K562 (cell line): Measurements from ENCODE around the gene GPC2. TPM values are rescaled to one million over a fixed set of nuclear protein-coding genes. Genes with fewer than 3 reads are reported as not detected.

Source experiments
- ASH1L ChIP-seq: fragments of 450-650 bp; IDR thresholded peaks from 2 replicates; pipeline ENCODE4 v1.6.1; 2018; ENCODE audit warnings: borderline replicate concordance, mild to moderate bottlenecking, low read depth; ENCODE audit not compliant: partially characterized antibody
- ATF1 ChIP-seq, 2 experiments: fragments of 450-650 bp in 1 of 2; IDR thresholded peaks; 2 replicates each; pipeline ENCODE4 v1.6.1; 2016; ENCODE audit warnings: missing compliant biosample characterization in 1 of 2, missing genetic modification characterization in 1 of 2
- BHLHE40 ChIP-seq: IDR thresholded peaks from 2 replicates; pipeline ENCODE4 v1.6.1; 2011; ENCODE audit warnings: low read length, improper control_type of control experiment
- BRF1 ChIP-seq: IDR thresholded peaks from 3 replicates; pipeline ENCODE4 v1.6.1; 2011; ENCODE audit warnings: borderline replicate concordance, mild to moderate bottlenecking; ENCODE audit not compliant: insufficient read length; ENCODE audit errors: extremely low read depth
- ETV6 ChIP-seq, 3 experiments: fragments of 150-350 bp in 1 of 3; sonication (generic) in 1 of 3; formaldehyde crosslinking in 1 of 3; IDR thresholded peaks; 2 replicates each; pipeline versions ENCODE4 v1.6.1 to v1.8.0; 2014 to 2022; ENCODE audit warnings: borderline replicate concordance in 2 of 3, low read depth in 2 of 3, antibody characterized with exemption in 1 of 3, low read length in 1 of 3, mild to moderate bottlenecking in 1 of 3, missing genetic modification reagents in 1 of 3
- HSF4 ChIP-seq: fragments of 250-450 bp; sonication (Bioruptor Pico); IDR thresholded peaks from 2 replicates; pipeline ENCODE4 v2.1.2; 2022; ENCODE audit warnings: mild to moderate bottlenecking, moderate library complexity, borderline replicate concordance
- JUN ChIP-seq, 2 experiments: sonication (generic) in 1 of 2; formaldehyde crosslinking in 1 of 2; IDR thresholded peaks; 2 replicates each; pipeline versions ENCODE4 v1.6.1 to v1.8.0; 2012 to 2022; ENCODE audit warnings: borderline replicate concordance in 2 of 2, mild to moderate bottlenecking in 2 of 2, improper control_type of control experiment in 1 of 2, low read depth in 1 of 2, low read length in 1 of 2, missing genetic modification reagents in 1 of 2
- JUND ChIP-seq, 2 experiments: IDR thresholded peaks; 2 replicates in 1 of 2; 3 replicates in 1 of 2; pipeline ENCODE4 v1.6.1; 2011; ENCODE audit warnings: borderline replicate concordance in 2 of 2, low read depth in 2 of 2, low read length in 2 of 2, improper control_type of control experiment in 1 of 2, missing biosample characterization in 1 of 2, missing genetic modification characterization in 1 of 2, missing genetic modification reagents in 1 of 2
- LARP7 ChIP-seq: fragments of 450-650 bp; IDR thresholded peaks from 2 replicates; pipeline ENCODE4 v1.6.1; 2016
- NBN ChIP-seq: fragments of 450-650 bp; IDR thresholded peaks from 2 replicates; pipeline ENCODE4 v1.6.1; 2016; ENCODE audit warnings: low read depth, mild to moderate bottlenecking
- NCOA4 ChIP-seq: fragments of 450-650 bp; IDR thresholded peaks from 2 replicates; pipeline ENCODE4 v1.6.1; 2018; ENCODE audit warnings: mild to moderate bottlenecking; ENCODE audit not compliant: partially characterized antibody
- NFE2L1 ChIP-seq: fragments of 450-650 bp; IDR thresholded peaks from 2 replicates; pipeline ENCODE4 v1.6.1; 2016; ENCODE audit warnings: missing genetic modification characterization, low read depth, mild to moderate bottlenecking, missing compliant biosample characterization, moderate library complexity, borderline replicate concordance
- NFXL1 ChIP-seq: fragments of 450-650 bp; formaldehyde crosslinking; IDR thresholded peaks from 2 replicates; pipeline ENCODE4 v1.4.0; 2021; ENCODE audit warnings: mild to moderate bottlenecking
- POLR2AphosphoS2 ChIP-seq: IDR thresholded peaks from 2 replicates; pipeline ENCODE4 v1.6.1; 2012; ENCODE audit warnings: low read length, improper control_type of control experiment
- RBFOX2 ChIP-seq: fragments of 200-400 bp; formaldehyde crosslinking; IDR thresholded peaks from 2 replicates; pipeline ENCODE4 v1.6.1; 2017; ENCODE audit warnings: low read depth, mild to moderate bottlenecking, low read length, moderate library complexity
- RBM34 ChIP-seq: fragments of 200-400 bp; formaldehyde crosslinking; IDR thresholded peaks from 2 replicates; pipeline ENCODE4 v1.6.1; 2018; ENCODE audit warnings: low read length, borderline replicate concordance; ENCODE audit not compliant: insufficient read depth
- TAF7 ChIP-seq: fragments of 450-650 bp; IDR thresholded peaks from 2 replicates; pipeline ENCODE4 v1.6.1; 2016; ENCODE audit warnings: missing genetic modification characterization, missing compliant biosample characterization
- ZFP30 ChIP-seq: fragments of 250-450 bp; sonication (Bioruptor Pico); IDR thresholded peaks from 2 replicates; pipeline ENCODE4 v1.8.0; 2022; ENCODE audit warnings: moderate library complexity, mild to moderate bottlenecking, inconsistent platforms, borderline replicate concordance
- ZNF551 ChIP-seq: fragments of 250-450 bp; sonication (Bioruptor Pico); IDR thresholded peaks from 2 replicates; pipeline ENCODE4 v1.5.0; 2021; ENCODE audit warnings: mild to moderate bottlenecking, moderate library complexity
- polyA plus RNA-seq, 8 experiments: library from polyadenylated mRNA; depleted of rRNA in 4 of 8; stranded (reverse) in 5 of 8; unstranded in 3 of 8; fragments of >200 nt; fragmentation: Nextera tagmentation in 2 of 8; fragmentation: Illumina TruSeq in 1 of 8; extraction: Ambion mirVana in 2 of 8; extraction: Trizol in 1 of 8; gene quantifications; 2 replicates each; pipeline versions ENCODE4 v1.2.1 to v1.2.3, GENCODE V29; 2011 to 2014; ENCODE audit warnings: inconsistent platforms in 1 of 8, missing spikeins in 1 of 8
- total RNA-seq, 7 experiments: library from RNA; depleted of rRNA in 6 of 7; stranded (reverse); fragments of >200 nt in 6 of 7; fragmentation: Illumina TruSeq in 2 of 7; extraction: Trizol in 2 of 7; gene quantifications; 2 replicates each; pipeline versions ENCODE4 v1.2.1 to v1.2.3, GENCODE V29; 2011 to 2021; ENCODE audit warnings: low replicate concordance in 1 of 7
- TF ChIP-seq, protein P1 (sequence below): fragments of 450-650 bp; formaldehyde crosslinking; IDR thresholded peaks from 2 replicates; pipeline ENCODE4 v1.4.0; 2020; ENCODE audit warnings: mild to moderate bottlenecking
- TF ChIP-seq, protein P2 (sequence below): fragments of 450-650 bp; IDR thresholded peaks from one replicate; pipeline ENCODE4 v1.6.1; 2018; ENCODE audit warnings: mild to moderate bottlenecking, moderate library complexity; ENCODE audit not compliant: partially characterized antibody
- TF ChIP-seq, protein P3 (sequence below): conservative IDR thresholded peaks from 2 replicates; pipeline ENCODE4 v1.6.1; 2011; ENCODE audit warnings: low read depth, mild to moderate bottlenecking, low read length; ENCODE audit not compliant: control insufficient read depth

Gene GPC2
- total and polyA plus RNA-seq, 9 of the 15 experiments (the other 6 are each of a cell fraction or from before 2014, with no cell fraction given): 0.06 to 7.7 (median 1.4) TPM; not detected in 1

DNA sequence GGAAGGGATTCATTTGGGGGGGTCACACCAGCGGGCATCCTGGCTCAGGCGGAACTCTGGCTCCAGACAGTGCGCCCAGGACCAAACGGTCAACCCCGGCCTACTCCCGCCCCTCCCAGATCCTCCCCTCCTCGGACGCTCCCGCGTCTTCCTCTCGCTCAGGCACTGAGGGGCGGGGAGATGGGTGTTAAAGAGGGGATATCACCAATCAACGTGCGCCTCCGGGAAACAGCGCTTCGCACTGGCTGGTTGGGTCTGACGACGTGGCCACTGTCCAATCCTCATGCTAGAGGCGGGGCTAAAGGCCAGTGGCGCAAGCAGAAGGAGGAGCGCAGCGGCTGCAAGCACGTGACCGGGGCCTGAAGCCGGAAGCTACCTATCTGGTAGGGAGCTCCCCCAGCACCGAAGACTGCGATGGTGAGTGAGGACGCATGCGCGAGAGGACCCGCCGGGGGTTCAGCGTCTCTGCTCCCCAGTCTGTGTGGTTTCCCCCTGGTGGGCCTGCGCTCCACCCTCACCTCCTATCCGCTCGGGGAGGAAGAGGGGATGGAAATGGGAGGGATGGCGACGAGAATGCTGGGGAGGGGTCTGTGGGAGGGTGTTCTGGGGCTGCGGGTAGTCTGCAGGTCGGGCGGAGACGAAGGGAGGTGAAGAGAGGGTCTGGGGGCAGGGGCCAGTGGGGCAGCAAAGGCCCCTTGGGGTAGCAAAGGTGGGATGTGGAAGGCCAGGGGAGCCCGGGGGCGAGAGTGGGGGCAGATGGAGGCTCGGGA is 28.4 kb downstream of the GPC2 start, which contains the start of gene LAMTOR4 (continued):
- no peak for TF ChIP-seq NFE2L1
- TF ChIP-seq, protein P1, sequence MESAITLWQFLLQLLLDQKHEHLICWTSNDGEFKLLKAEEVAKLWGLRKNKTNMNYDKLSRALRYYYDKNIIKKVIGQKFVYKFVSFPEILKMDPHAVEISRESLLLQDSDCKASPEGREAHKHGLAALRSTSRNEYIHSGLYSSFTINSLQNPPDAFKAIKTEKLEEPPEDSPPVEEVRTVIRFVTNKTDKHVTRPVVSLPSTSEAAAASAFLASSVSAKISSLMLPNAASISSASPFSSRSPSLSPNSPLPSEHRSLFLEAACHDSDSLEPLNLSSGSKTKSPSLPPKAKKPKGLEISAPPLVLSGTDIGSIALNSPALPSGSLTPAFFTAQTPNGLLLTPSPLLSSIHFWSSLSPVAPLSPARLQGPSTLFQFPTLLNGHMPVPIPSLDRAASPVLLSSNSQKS (CRISPR knock-in tag): no peak
- TF ChIP-seq NFXL1 (CRISPR knock-in tag): no peak
- 0 out of 2 replicates have a peak, but pooled peaks have one; percentile 37 for TF ChIP-seq POLR2AphosphoS2
- TF ChIP-seq JUN (IDR thresholded peaks at IDR 0.05; ENCODE audit: borderline replicate concordance, low read depth, low read length): no peak; the same call in 1 of the 2 replicates
- no peak for TF ChIP-seq JUN (CRISPR knock-in tag; IDR thresholded peaks at IDR 0.05; ENCODE audit: borderline replicate concordance)
- peak; percentile 80; the same call in 1 of the 2 replicates for TF ChIP-seq TAF7 (tag)
- no peak for TF ChIP-seq ETV6 (IDR thresholded peaks at IDR 0.05; ENCODE audit: borderline replicate concordance in 1 of 2, low read depth in 2 of 2, low read length in 1 of 2)
- TF ChIP-seq ETV6 (CRISPR knock-in tag; IDR thresholded peaks at IDR 0.05; ENCODE audit: borderline replicate concordance): no peak
- peak; percentile 99 for TF ChIP-seq BHLHE40
- TF ChIP-seq, protein P2, sequence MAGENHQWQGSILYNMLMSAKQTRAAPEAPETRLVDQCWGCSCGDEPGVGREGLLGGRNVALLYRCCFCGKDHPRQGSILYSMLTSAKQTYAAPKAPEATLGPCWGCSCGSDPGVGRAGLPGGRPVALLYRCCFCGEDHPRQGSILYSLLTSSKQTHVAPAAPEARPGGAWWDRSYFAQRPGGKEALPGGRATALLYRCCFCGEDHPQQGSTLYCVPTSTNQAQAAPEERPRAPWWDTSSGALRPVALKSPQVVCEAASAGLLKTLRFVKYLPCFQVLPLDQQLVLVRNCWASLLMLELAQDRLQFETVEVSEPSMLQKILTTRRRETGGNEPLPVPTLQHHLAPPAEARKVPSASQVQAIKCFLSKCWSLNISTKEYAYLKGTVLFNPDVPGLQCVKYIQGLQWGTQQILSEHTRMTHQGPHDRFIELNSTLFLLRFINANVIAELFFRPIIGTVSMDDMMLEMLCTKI: no peak
- no peak for TF ChIP-seq NCOA4
- TF ChIP-seq ZNF551 (CRISPR knock-in tag): no peak
- TF ChIP-seq LARP7: peak; percentile 52; the same call in 1 of the 2 replicates
- no peak for TF ChIP-seq ZFP30 (CRISPR knock-in tag)
- TF ChIP-seq RBM34: no peak
- no peak for TF ChIP-seq HSF4 (CRISPR knock-in tag)
- TF ChIP-seq ATF1 (CRISPR knock-in tag; IDR thresholded peaks at IDR 0.05): no peak
- peak; percentile 95 for TF ChIP-seq ATF1 (tag; IDR thresholded peaks at IDR 0.05)
- no peak; the same call in 1 of the 2 replicates for TF ChIP-seq NBN
- TF ChIP-seq JUND (IDR thresholded peaks at IDR 0.05; ENCODE audit: borderline replicate concordance, low read depth, low read length): 0 out of 2 replicates have a peak, but pooled peaks have one; percentile 20
- TF ChIP-seq JUND (tag; IDR thresholded peaks at IDR 0.05; ENCODE audit: borderline replicate concordance, low read depth, low read length): no peak; the same call in 2 of the 3 replicates
- no peak for TF ChIP-seq BRF1
- peak; percentile 97 for TF ChIP-seq ASH1L
- TF ChIP-seq RBFOX2: peak; percentile 89
- TF ChIP-seq, protein P3, sequence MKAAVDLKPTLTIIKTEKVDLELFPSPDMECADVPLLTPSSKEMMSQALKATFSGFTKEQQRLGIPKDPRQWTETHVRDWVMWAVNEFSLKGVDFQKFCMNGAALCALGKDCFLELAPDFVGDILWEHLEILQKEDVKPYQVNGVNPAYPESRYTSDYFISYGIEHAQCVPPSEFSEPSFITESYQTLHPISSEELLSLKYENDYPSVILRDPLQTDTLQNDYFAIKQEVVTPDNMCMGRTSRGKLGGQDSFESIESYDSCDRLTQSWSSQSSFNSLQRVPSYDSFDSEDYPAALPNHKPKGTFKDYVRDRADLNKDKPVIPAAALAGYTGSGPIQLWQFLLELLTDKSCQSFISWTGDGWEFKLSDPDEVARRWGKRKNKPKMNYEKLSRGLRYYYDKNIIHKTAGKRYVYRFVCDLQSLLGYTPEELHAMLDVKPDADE: no peak
